DMS153 (cell line): ENCODE data around the gene ROBO3.

Experiments used
- DNase-seq: peaks from one replicate; lab custom pipeline; 2025; lab: John Stamatoyannopoulos, UW

The ROBO3 gene

DNA sequence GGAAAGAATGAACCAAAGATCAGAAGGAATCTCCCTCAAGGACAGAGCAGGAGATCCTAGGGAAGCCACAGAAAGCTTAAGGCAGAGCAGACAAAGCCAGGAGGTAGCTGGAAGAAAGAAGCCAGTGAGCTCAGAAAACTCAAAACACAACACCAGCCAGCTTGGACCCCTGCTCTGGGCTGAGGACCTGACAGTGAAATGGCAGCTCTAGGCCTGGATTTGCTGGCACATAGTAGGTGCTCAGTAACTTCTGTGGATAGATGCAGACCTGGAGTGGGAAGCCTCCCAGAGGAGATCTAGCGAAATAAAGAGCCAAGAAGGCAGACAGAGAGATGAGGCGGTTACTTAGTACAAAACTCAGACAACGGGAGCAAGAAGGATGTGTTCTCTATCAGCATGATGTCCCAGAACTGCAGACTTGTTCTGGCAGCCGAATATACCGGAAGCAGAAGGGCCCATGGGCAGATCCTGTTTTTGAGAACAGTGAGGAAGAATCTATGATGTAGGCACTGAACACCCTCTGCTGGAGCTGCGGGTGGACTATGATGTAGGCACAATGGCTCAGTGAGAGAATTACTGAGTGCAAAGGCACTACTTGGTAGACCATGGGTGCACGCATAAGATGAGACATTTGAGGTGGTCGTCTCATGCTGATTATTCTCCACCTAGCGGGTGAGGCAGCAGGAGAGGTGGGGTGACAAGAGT is 27.7 kb downstream of the ROBO3 start:
- DNase-seq: no peak

DNA sequence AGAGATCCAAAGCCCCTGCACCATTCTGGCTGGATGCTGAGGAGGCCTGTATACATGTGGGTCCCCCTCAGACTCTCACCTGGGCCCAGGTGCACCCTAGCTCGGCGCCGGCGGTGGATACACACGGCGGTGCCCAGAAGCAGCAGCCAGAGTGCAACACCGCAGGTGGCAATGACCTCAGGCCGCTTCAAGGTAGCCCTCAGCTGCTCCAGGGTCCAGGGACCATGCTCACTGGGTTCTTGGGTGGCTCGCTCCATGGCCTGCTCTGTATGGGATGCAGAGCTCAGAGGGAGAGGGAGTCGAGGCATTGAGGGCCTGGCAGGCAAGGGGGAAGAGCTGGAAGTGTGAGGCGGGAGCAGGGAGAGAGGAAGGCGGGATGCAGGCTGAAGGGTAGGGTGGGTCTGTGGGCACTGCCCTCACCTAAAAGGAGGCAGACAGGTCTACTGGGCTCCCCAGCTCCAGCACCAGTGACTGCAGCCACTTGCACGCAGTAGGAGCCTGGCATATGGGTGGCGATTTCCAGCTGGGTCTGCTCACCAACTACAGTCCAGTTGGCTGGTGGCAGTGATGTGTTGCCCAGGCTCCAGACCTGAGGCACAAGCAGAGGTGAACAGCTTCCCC is 28.7 kb downstream of the ROBO3 start:
- no peak for DNase-seq

DNA sequence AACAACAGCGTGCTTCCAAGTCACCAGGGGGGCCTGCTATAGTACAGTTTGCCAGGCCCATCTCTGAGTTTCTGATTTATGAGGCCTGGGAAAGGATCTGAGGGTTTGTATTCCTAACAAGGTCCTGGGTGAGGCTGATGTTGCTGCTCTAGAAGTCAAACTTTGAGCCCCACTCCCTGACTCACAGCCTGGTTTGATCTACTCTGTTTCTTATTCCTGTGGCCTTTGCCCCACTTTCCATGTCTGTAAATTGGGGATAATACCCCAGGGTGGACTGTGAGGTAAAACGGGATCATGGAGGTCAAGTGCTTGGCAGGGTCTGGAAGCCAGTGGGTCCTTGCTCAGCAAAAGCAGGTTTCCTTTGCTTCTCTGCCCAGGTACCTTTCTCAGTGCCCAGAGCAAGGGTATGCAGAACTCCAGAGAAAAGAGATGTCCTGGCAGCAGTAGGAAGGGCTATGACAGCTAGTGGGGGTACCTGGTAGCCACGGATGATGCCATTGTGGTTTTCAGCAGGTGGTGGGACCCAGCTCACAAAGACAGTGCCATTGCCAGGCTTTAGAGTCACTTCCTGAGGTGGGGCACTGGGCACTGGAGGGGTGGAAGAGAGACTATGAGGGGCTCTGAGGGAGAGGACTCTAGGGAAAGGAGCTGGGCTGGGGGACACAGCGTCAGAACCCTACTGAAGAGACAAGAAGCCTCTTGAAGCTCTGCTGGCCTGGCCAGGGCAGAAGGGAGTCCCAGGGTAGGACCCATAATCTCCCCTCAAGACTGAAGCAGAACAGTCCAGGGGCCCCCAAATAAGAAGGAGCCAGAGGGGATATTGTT is 29.6 kb downstream of the ROBO3 start:
- no peak for DNase-seq

DNA sequence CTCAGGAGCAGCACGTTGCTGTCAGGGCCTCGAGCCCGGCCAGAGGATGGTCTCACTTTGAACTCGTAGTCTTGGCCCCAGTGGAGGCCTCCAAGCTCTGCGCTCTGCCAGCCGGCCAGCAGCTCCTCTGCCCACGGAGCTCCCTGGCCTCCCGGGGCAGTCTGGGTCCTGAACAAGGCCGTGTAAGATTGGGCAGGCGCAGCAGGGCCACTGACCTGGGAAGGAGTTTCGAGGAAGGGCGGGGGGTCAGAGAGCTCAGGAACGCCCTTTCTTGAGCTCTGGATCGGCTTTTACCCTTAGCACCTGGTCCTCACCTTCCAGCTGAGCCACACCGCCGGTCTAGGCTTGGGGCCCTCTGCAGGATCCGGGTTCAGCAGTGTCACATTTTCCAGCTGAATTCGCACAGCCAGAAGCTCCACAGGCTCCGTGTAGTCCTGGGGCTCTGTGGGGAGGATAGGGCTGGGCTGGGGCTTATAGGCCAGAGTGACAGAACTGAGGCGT is 30.3 kb downstream of the ROBO3 start:
- DNase-seq: no peak

DNA sequence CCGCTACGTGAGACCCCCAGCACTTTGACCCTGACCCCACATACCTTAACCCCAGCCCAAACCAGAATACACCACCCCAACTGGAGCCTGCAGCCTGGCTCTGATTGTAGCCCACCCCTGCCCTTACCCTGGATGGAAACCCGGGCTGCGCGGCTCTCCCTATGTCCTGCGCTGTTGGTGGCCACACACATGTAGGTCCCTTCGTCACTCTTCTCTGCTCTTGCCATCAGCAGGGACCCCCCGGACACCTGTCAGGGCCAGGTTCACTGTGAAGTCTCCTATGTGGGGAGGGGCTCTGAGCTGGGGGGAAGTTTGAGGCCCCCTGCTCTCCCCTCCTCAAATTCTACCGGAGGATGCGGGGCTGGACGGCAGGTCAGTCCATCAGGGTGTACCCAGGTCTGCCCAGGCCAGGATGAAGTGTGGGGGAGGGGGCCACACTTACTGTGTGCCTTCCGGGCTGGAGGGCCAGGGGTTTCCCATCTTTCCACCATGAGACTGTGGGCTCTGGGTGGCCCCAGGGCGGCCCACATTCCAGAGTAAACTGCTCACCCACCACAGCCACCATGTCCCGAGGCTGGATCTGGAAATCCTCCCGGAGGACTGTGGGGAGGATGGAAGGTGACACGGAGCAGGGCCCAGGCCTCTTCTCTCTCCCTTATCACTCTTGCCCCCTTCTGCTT is 31.0 kb downstream of the ROBO3 start:
- no peak for DNase-seq

DNA sequence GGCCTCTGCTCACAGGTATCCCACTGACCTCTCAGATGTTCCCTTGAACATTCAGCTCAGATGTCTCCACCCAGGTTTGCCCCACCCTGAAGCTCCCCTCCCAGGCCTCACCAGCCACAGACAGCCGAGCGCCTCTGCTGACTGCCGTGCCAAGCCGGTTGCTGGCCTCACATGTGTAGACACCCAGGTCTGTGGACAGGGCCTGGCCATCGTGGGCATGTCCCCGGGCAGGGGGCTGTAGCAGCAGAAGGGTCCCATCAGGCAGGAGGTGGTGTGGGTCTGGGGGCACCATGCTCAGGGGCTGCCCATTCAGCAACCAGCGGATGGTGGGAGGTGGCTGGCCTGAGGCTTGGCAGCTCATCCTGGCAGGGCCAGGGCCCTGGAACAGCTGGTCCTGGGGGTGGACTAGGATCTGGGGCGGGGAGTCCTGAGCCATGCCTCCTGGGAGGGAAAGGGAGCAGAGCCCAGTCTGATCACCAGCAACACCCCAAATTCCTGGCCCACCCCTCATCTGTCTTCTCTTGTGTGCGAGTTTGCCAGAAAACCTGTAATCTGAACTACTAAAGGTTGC is 31.7 kb downstream of the ROBO3 start:
- DNase-seq: no peak

DNA sequence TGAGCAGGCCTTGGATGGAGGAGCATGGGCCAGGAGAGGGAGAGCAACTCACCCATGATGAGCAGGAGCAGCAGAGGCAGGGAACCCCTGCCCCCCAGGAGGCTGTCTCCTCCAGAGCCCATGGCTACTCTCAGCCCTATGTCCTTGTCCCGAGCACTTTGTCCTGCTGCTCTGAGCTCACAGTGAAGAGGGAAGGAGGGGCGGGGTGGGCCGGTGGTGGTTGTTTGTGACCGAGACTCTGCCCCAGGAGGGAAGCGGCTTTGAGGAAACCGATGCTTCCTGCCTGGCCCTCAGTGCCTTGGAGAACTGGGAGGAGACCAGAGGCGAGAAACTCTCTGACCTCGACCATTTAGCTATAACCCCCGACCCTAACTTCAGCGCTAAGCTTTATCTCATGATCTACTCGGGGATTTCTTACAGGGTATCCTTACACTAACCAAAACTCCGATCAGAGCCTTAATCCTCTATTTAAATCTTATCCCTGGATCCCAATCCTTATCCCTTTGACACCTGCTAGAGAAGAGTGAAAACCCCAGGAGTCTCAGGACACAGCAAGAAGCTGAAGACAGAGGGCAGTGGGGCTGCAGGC is 32.5 kb downstream of the ROBO3 start, which contains the start of gene ROBO4:
ROBO4 (minus strand) TSS at position 192 of the 589 bp plus-strand sequence; CDS start at position 122, 70 bp downstream.
- no peak for DNase-seq

DNA sequence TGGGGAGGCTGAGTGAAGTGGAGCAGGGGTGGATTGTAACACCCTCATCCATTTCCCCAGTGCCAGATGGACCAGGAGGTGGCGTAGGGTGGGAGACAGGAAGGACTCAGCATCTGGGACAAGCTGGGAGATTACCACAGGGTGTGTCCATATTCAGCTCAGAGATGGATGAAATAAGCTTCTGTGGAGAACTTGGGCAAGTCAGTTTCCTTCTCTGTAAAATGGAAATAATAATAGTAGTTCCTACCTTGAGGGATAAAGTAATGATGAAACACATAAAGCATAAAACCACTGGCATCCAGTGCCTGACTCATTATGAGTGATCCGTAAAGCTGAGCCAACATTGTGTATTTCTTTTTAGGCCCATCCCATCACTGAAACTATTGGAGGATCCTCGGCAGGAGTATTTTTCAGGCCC is 33.0 kb downstream of the ROBO3 start:
- no peak for DNase-seq

DNA sequence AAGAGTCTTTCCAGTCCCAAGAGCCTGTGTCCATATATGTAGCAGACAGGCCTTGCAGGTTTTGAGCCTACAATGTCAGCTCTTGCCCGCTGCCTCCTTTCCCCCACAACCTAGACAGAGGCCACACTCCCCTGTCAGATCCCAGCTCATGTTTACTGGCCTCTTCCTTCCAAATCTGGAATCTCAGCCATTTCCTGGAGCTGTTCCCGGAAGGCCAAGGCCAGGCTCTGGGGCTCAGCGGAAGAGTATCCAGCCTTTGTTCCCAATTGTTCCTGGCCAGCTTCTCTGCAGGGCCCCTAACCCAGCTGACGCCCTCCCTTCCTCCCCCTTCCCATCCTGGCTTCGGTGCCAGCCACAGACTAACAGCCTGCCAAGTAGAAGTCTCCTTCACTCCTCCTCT is 33.5 kb downstream of the ROBO3 start:
- DNase-seq: no peak

DNA sequence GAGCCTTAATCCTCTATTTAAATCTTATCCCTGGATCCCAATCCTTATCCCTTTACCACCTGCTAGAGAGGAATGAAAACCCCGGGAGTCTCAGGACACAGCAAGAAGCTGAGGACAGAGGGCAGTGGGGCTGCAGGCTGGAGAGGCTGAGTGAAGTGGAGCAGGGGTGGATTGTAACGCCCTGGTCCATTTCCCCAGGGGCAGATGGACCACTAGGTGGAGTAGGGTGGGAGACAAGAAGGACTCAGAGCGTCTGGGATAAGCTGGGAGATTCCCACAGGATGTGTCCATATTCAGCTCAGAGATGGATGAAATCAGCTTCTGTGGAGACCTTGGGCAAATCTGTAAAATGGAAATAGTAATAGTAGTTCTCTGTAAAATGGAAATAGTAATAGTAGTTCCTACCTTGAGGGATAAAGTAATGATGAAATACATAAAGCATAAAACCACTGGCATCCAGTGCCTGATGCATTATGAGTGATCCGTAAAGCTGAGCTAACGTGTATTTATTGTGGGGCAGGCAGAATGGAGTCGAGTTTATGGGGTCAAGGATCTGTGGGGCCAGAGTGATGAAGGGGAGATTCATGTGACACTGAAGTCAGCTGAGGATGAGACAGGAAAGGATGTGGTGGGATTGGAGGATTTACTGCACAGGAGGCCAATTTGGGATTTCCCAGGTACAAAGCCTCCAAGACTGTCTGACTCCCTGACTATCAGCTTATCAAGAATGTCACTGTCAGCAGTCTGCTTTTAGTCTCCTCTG is 34.3 kb downstream of the ROBO3 start:
- no peak for DNase-seq

DNA sequence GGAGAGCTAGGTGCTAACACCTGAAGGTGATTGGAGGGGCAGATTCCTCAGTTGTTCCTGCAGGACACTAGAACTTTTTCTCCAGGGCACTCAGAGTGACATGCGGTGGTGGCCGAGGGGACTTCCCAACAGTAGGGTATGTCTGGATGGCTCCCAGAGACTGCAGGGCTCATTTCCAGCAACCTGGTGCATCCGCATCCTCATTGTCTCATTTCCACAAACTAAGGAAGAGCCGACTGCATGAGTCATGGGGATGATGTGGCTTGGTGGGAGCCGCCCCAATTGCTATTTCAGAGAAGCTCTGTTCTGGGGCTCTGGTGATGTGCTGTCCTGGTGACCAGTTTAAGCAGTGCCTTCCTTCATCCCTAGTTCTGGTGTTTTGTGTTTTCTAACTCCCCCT is 35.2 kb downstream of the ROBO3 start:
- DNase-seq: no peak

DNA sequence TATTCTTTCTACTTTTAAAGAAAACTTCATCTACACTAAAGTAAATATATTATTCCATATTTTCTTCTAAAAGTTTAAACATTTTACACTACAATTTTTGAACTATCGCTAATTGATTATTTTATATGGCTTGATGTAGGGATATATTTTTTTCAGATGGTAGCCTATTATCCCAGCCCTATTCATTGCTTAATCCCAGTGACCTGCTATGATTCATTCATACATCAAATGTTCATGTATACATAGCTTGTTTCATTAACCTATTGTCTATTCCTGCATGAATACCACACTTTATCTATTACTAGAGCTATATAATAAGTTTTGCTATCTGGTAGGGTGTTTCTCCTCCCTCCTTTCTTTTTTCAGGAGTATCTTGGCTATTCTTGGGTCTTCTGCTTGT is 37.4 kb downstream of the ROBO3 start:
- DNase-seq: no peak

DNA sequence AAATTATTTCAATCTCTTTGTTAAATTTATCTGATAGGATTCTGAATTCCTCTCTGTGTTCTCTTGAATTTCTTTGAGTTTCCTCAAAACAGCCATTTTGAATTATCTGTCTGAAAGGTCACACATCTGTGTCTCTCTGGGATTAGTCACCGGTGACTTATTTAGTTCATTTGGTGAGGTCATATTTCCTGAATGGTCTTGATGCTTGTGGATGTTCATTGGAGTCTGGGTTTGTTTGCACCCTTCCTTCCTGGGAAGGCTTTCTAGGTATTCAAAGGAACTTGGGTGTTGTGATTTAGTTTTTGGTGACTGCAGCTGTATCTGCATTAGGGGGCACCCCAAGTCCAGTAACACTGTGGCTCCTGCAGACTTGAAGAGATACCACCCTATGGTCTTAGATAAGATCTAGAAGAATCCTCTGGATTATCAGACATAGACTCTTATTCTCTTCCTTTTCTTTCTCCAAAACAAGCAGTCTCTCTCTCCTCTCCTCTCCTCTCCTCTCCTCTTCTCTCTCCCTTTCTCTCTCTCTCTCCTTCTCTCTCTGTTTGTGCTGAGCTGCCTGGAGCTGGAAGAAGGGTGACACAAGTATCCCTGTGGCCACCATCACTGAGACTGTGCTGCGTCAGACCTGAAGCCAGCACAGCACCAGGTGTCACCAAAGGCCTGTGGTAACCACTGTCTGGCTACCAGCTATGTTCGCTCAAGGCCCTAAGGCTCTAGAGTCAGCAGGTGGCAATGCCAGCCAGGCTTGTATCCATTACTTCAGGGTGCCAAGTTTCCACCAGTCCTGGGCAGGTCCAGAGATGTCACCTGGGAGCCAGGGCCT is 50.5 kb downstream of the ROBO3 start:
- no peak for DNase-seq

DNA sequence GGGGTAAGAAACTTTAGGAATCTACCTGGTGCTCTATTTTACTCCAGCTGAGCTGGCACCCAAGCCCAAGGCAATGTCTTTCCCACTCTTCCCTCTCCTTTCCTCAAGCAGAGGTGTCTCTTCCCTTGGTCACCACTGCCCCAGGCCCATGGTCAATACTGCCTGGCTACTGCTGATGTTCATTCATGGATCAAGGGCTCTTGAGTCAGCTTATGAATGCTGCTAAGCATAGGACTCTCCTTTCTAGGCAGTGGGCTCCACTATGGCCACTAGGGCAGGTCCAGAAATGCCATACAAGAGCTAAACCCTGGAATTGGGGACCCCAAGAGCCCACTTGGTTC is 51.1 kb downstream of the ROBO3 start:
- no peak for DNase-seq

DNA sequence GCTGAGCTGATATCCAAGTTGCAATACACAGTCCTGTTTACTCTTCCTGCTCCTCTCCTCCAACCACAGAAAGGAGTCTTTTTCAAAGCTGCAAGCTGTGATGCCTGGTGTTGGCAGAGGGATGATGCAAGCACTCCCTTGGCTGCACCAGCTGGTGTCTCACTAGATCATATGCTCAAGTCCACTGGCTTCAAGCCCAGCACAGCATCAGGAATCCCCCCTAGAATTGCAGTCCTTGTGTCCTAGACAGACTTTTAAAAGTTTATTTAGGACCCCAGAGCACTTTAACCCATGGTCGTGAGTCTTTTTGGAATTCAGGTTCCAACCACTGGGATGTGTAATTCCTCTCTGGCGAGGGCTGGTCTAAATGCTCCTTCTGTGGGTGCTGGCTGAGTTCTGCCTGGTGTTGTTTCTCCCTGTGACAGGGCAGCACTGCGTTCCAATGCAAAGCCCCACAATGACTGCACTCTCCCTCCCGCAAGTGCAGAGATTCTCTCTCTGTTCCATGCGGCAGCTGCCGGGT is 51.9 kb downstream of the ROBO3 start:
- no peak for DNase-seq

DNA sequence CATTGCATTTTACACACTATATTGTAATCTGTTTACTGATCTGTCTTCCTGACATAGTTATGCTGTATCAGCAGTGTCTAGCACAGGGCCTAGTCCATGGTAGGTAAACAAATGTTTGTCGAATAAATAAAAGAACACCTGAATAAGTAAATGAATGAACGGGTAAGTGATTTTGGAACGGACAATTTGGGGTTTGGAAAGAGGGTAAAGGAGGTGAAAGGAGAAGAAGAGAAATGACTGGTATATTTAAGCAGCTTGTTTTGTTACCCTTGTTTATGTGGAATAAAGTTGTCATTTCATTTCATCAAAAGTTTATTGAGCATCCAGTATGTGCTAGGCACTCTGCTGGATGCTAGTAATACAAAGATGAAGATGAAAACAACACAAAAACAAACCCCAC is 53.7 kb downstream of the ROBO3 start, which contains the start of gene HEPN1:
HEPN1 (plus strand) TSS at position 301 of the 400 bp plus-strand sequence.
- no peak for DNase-seq

DNA sequence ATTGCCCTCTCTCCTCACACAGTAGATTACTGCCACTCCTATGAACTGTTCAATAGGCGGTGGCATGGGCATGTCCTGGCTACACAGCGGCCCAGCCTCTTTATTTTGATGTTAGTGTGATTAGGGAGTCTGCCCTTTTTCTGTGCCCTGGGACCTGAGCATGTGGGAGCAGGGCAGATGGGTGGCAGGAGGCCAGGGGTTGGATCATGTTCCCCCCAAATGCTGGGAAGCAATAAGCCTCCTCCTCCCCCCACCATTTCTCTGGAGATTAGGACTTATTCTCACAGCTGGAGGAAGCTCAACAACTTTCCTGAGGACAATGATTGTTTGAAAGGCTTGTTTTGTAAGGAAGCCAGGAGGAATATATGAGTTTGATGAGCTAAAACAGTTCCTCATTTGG is 54.7 kb downstream of the ROBO3 start:
- no peak for DNase-seq

DNA sequence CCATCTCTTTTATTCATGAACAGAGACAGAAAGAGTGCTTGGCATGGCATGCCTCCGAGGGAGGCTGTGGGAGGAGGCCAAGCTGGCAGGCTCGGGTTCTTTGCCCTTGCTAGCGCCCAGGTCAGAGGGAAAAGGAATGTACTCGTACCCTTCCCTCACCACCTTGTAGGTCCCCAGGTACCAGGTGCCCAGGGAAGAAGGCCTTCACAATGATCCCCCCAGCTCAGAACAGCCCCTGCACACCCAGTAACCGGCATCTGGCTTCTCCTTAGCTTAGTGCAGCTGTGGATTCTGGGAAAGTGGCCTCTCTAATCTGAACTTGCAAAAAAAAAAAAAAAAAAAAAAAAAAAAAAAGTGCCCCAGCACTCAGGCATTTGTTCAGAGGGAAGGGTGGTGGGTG is 55.1 kb downstream of the ROBO3 start:
- DNase-seq: no peak

DNA sequence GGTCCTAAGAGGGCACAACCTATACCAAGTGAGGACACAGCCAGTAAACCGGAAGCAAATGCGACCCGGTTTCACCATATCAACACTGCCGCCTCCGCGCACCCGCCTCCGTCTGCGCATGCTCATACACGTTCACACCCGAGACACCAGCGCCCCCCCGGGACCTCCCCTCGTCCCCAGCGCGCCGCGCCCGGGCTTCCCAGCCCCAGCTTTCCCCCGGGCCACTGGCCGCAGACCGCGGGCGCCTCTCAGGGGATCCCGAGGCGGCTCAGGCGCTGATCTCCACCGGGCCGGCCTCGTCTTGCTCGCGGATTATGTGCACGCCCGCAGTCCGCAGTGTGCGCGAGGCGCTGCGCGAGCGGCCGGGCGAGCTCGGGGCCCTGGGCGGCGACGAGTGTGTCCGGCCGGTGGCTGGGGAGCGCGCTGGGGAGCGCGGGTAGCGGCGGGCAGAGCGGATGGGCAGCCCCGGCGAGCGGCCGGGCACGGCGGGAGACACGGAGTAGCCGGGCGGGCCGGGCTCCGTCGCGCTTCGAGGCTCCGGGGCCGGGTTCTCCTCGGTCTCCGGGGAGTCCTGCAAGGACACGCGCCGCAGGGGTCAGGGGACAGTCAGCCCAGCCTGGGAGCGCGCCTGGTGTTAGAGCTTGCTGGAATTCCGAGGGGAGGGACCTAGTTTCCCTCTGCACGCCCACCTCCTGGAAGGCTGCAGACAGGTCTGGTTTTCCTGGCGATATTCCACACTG is 55.8 kb downstream of the ROBO3 start:
- peak; percentile 32 for DNase-seq
